A673 (cell line): ENCODE results near the gene TPX2.

Experiments used
- EZH2 ChIP-seq: fragments of 200-600 bp; sonication (generic); IDR thresholded peaks from 2 replicates; pipeline ENCODE4 v1.6.1; 2017; ENCODE audit warnings: borderline replicate concordance, low read depth, mild to moderate bottlenecking, mixed read lengths, antibody characterized with exemption, low read length; ENCODE audit not compliant: poor library complexity, severe bottlenecking
- TF ChIP-seq, protein P1 (sequence below): fragments of 300-800, 200-600 bp; sonication (generic); conservative IDR thresholded peaks from 2 replicates; pipeline ENCODE4 v1.5.1; 2017; ENCODE audit warnings: low read depth, mild to moderate bottlenecking, antibody characterized with exemption, low read length, moderate library complexity, mixed read lengths

DNA sequence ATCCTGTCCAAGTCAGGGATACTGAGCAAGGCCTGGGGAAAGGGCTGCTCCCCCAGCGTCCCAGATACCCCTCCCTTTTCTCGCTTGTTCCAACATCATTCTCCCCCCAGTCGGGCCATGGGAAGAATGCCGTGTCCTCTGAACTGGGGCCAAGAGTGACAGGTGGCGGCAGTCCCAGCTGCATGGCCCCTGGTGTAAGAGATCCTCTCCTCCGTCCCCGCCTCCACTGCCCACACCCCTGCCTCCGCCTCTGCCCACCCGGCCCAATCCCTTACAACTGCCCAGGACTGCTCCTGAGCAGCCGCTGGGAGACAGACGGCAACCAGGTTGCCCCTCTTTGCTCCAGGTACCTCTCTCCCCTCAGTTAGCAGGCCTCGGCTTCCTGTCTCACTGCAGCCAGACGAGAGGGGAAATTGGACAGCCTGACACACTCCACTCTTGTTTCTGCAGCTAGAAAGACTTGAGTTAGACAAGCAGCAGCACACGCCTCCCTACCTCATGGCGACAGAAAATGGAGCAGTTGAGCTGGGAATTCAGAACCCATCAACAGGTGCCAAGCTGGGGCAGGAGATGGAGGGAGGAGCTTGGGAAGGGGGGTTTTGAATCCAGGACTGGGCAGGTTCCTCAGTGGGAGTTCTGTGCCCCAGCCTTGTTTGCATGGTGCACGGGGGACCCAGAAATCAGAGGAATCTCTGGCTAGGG, 80.1 kb downstream of the TPX2 start, which contains the start of gene MYLK2:
- TF ChIP-seq, protein P1, sequence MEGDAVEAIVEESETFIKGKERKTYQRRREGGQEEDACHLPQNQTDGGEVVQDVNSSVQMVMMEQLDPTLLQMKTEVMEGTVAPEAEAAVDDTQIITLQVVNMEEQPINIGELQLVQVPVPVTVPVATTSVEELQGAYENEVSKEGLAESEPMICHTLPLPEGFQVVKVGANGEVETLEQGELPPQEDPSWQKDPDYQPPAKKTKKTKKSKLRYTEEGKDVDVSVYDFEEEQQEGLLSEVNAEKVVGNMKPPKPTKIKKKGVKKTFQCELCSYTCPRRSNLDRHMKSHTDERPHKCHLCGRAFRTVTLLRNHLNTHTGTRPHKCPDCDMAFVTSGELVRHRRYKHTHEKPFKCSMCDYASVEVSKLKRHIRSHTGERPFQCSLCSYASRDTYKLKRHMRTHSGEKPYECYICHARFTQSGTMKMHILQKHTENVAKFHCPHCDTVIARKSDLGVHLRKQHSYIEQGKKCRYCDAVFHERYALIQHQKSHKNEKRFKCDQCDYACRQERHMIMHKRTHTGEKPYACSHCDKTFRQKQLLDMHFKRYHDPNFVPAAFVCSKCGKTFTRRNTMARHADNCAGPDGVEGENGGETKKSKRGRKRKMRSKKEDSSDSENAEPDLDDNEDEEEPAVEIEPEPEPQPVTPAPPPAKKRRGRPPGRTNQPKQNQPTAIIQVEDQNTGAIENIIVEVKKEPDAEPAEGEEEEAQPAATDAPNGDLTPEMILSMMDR = no peak
- no peak for TF ChIP-seq EZH2
